Neural progenitor cell (in vitro differentiated cells): Measurements from ENCODE around the gene HTR6. TPM values are rescaled to one million over a fixed set of nuclear protein-coding genes. Genes with fewer than 3 reads are reported as not detected.
A peak's percentile ranks its signal among the peaks of the same experiment; 100 is the strongest.

ENCODE experiments used
- DNase-seq: peaks from one replicate; pipeline ENCODE4 v3.0.0-alpha.2; 2016; ENCODE audit warnings: low spot score
- H2AFZ ChIP-seq: fragments of 200-600 bp; sonication (generic); replicated peaks from 2 replicates; pipeline ENCODE4 v1.6.1; 2016; ENCODE audit warnings: antibody characterized with exemption
- H3F3A ChIP-seq: fragments of 200-600 bp; sonication (generic); 2 replicates; pipeline ENCODE4 v1.6.1; 2016; ENCODE audit warnings: antibody characterized with exemption, low read depth
- H3K27ac ChIP-seq: fragments of 200-600 bp; sonication (generic); 2 replicates; pipeline ENCODE4 v1.5.1; 2016; ENCODE audit warnings: mild to moderate bottlenecking
- H3K27me3 ChIP-seq: fragments of 200-600 bp; sonication (generic); 2 replicates; pipeline ENCODE4 v1.6.1; 2016; ENCODE audit warnings: mild to moderate bottlenecking, moderate library complexity
- H3K36me3 ChIP-seq: fragments of 200-600 bp; sonication (generic); 2 replicates; pipeline ENCODE4 v1.5.1; 2016
- H3K4me1 ChIP-seq: fragments of 200-600 bp; sonication (generic); 2 replicates; pipeline ENCODE4 v1.6.1; 2016; ENCODE audit warnings: mixed run types
- H3K4me2 ChIP-seq: fragments of 200-600 bp; sonication (generic); 2 replicates; pipeline ENCODE4 v1.6.1; 2016
- H3K4me3 ChIP-seq: fragments of 200-600 bp; sonication (generic); 2 replicates; pipeline ENCODE4 v1.5.1; 2016
- H3K79me2 ChIP-seq: fragments of 200-600 bp; sonication (generic); 2 replicates; pipeline ENCODE4 v1.6.1; 2016; ENCODE audit warnings: low read depth
- H3K9ac ChIP-seq: fragments of 200-600 bp; sonication (generic); 2 replicates; pipeline ENCODE4 v1.6.1; 2016
- H3K9me3 ChIP-seq: fragments of 200-600 bp; sonication (generic); 2 replicates; pipeline ENCODE4 v1.5.1; 2016; ENCODE audit warnings: low read depth
- H4K20me1 ChIP-seq: fragments of 200-600 bp; sonication (generic); 2 replicates; pipeline ENCODE4 v1.6.1; 2016; ENCODE audit warnings: low read depth
- H3K27ac Mint-ChIP-seq: 3 replicates; pipeline ENCODE4 v1.8.0; 2021; ENCODE audit warnings: mixed read lengths
- H3K27me3 Mint-ChIP-seq: 2 replicates; pipeline ENCODE4 v1.8.0; 2022; ENCODE audit warnings: low read depth, mild to moderate bottlenecking, inconsistent platforms, moderate library complexity, mixed read lengths; ENCODE audit not compliant: insufficient read depth
- H3K36me3 Mint-ChIP-seq: 3 replicates; pipeline ENCODE4 v1.8.0; 2021; ENCODE audit warnings: mixed read lengths
- H3K4me1 Mint-ChIP-seq: 3 replicates; pipeline ENCODE4 v1.8.0; 2021; ENCODE audit warnings: mixed read lengths
- H3K4me3 Mint-ChIP-seq: 3 replicates; pipeline ENCODE4 v1.8.0; 2021; ENCODE audit warnings: mild to moderate bottlenecking, moderate library complexity, mixed read lengths
- H3K9me3 Mint-ChIP-seq: 3 replicates; pipeline ENCODE4 v1.8.0; 2020; ENCODE audit warnings: mixed read lengths
- EZH2 ChIP-seq: fragments of 200-600 bp; sonication (generic); IDR thresholded peaks from 2 replicates; pipeline ENCODE4 v1.6.1; 2017; ENCODE audit warnings: antibody characterized with exemption, mild to moderate bottlenecking, moderate library complexity
- EZH2phosphoT487 ChIP-seq: fragments of 200-600 bp; sonication (generic); IDR thresholded peaks from 2 replicates; pipeline ENCODE4 v1.6.1; 2017; ENCODE audit warnings: antibody characterized with exemption
- total RNA-seq: library from RNA; depleted of rRNA; stranded (reverse); fragments of >200 nt; gene quantifications from 2 replicates; pipeline ENCODE4 v1.2.3, GENCODE V29; 2015; ENCODE audit warnings: low replicate concordance
- TF ChIP-seq, protein P1 (sequence below): fragments of 200-600 bp; sonication (generic); IDR thresholded peaks from 2 replicates; pipeline ENCODE4 v1.5.1; 2017; ENCODE audit warnings: antibody characterized with exemption, mild to moderate bottlenecking

HTR6 gene
- total RNA-seq, 1 donor from 2014 or later = not detected

- H3F3A ChIP-seq = peaks cover 33% of the 10 kb centered on the region
- H3K36me3 Mint-ChIP-seq = no peaks in the 10 kb centered on the region
- no peaks in the 10 kb centered on the region for H3K9me3 Mint-ChIP-seq
- H3K4me1 Mint-ChIP-seq = peaks cover 18% of the 10 kb centered on the region
- peaks cover 52% of the 10 kb centered on the region for H3K27me3 Mint-ChIP-seq
- H3K9me3 ChIP-seq = no peaks in the 10 kb centered on the region
- no peaks in the 10 kb centered on the region for H3K36me3 ChIP-seq
- TF ChIP-seq, protein P1, sequence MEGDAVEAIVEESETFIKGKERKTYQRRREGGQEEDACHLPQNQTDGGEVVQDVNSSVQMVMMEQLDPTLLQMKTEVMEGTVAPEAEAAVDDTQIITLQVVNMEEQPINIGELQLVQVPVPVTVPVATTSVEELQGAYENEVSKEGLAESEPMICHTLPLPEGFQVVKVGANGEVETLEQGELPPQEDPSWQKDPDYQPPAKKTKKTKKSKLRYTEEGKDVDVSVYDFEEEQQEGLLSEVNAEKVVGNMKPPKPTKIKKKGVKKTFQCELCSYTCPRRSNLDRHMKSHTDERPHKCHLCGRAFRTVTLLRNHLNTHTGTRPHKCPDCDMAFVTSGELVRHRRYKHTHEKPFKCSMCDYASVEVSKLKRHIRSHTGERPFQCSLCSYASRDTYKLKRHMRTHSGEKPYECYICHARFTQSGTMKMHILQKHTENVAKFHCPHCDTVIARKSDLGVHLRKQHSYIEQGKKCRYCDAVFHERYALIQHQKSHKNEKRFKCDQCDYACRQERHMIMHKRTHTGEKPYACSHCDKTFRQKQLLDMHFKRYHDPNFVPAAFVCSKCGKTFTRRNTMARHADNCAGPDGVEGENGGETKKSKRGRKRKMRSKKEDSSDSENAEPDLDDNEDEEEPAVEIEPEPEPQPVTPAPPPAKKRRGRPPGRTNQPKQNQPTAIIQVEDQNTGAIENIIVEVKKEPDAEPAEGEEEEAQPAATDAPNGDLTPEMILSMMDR = no peak
- TF ChIP-seq EZH2phosphoT487 = no peak
- no peak for TF ChIP-seq EZH2
- no peak for DNase-seq
- no peak overlapping the region for H3K27ac Mint-ChIP-seq
- H3K4me3 Mint-ChIP-seq = no peak overlapping the region
- peaks cover 72% of the 10 kb centered on the region for H3K27me3 ChIP-seq
- no peaks in the 10 kb centered on the region for H3K79me2 ChIP-seq
- no peak overlapping the region for H2AFZ ChIP-seq
- H3K9ac ChIP-seq = no peak overlapping the region
- H3K4me3 ChIP-seq = no peak overlapping the region
- H3K4me2 ChIP-seq = no peak overlapping the region
- no peaks in the 10 kb centered on the region for H3K4me1 ChIP-seq
- peaks cover 17% of the 10 kb centered on the region for H4K20me1 ChIP-seq
- H3K27ac ChIP-seq = no peak overlapping the region
These were observed 2.4 kb upstream of the HTR6 start for GRCh38 chr1:19662313-19662712.

- peaks cover 94% of the 10 kb centered on the region for H3K27me3 ChIP-seq
- H3K36me3 Mint-ChIP-seq = no peaks in the 10 kb centered on the region
- peak overlapping the region; percentile 84 for H3K4me2 ChIP-seq
- no peak overlapping the region for H3K27ac ChIP-seq
- no peak for DNase-seq
- peaks cover 70% of the 10 kb centered on the region for H3K27me3 Mint-ChIP-seq
- H3K4me1 Mint-ChIP-seq = peaks cover 2% of the 10 kb centered on the region
- H3K4me3 ChIP-seq = peak overlapping the region; percentile 52
- no peak overlapping the region for H3K9ac ChIP-seq
- peak overlapping the region; percentile 69 for H3K4me3 Mint-ChIP-seq
- no peaks in the 10 kb centered on the region for H3K9me3 ChIP-seq
- H3K27ac Mint-ChIP-seq = no peak overlapping the region
- H3K4me1 ChIP-seq = no peaks in the 10 kb centered on the region
- peaks cover 22% of the 10 kb centered on the region for H3F3A ChIP-seq
- H3K36me3 ChIP-seq = no peaks in the 10 kb centered on the region
- H2AFZ ChIP-seq = no peak overlapping the region
- H4K20me1 ChIP-seq = peaks cover 17% of the 10 kb centered on the region
- TF ChIP-seq, protein P1 = no peak
- no peak for TF ChIP-seq EZH2
- TF ChIP-seq EZH2phosphoT487 = no peak
- H3K79me2 ChIP-seq = no peaks in the 10 kb centered on the region
- no peaks in the 10 kb centered on the region for H3K9me3 Mint-ChIP-seq
These were observed 466 bp downstream of the HTR6 start for GRCh38 chr1:19665186-19665495.

- peaks cover 66% of the 10 kb centered on the region for H3K27me3 Mint-ChIP-seq
- no peaks in the 10 kb centered on the region for H3K9me3 Mint-ChIP-seq
- H3K4me1 ChIP-seq = no peaks in the 10 kb centered on the region
- H3K36me3 Mint-ChIP-seq = no peaks in the 10 kb centered on the region
- H3K9ac ChIP-seq = no peak overlapping the region
- no peaks in the 10 kb centered on the region for H3K36me3 ChIP-seq
- H4K20me1 ChIP-seq = peaks cover 17% of the 10 kb centered on the region
- H3K4me3 Mint-ChIP-seq = peak overlapping the region; percentile 80
- H3K4me1 Mint-ChIP-seq = peaks cover 2% of the 10 kb centered on the region
- peaks cover 87% of the 10 kb centered on the region for H3K27me3 ChIP-seq
- no peak overlapping the region for H3K27ac ChIP-seq
- TF ChIP-seq EZH2 (peak; percentile 98), EZH2phosphoT487 (peak; percentile 90)
- TF ChIP-seq, protein P1 = no peak
- peak overlapping the region; percentile 84 for H3K4me2 ChIP-seq
- no peaks in the 10 kb centered on the region for H3K79me2 ChIP-seq
- peak overlapping the region; percentile 52 for H3K4me3 ChIP-seq
- H3K9me3 ChIP-seq = no peaks in the 10 kb centered on the region
- H3K27ac Mint-ChIP-seq = no peak overlapping the region
- peak overlapping the region; percentile 30 for H2AFZ ChIP-seq
- peak; percentile 59 for DNase-seq
- peaks cover 19% of the 10 kb centered on the region for H3F3A ChIP-seq
These were observed 1.1 kb downstream of the HTR6 start for GRCh38 chr1:19665496-19666465.
